Measurements from ENCODE around the gene GSTO2. TPM values are rescaled to one million over a fixed set of nuclear protein-coding genes. Genes with fewer than 3 reads are reported as not detected.
"Not testable (repeated sequence)": the region's sequence is repeated elsewhere in the genome, so short reads cannot be mapped to it uniquely, and the experiment has no call there.

Gene GSTO2
- total RNA-seq, 2 experiments from 2014 or later = 0.81 to 1.3 TPM

- Mint-ChIP-seq H3K4me1 (peaks cover 13% of the 10 kb centered on the region), H3K36me3 (ENCODE audit: low read depth) (peaks cover 1% of the 10 kb centered on the region), H3K27me3 (peaks cover 20% of the 10 kb centered on the region), H3K4me3 (no peak overlapping the region), H3K9me3 (peaks cover 11% of the 10 kb centered on the region), H3K27ac (no peak overlapping the region)
- CTCF ChIA-PET = no interaction called here
- DNase-seq = no peak
- POLR2A ChIA-PET = no interaction called here
Observed at GRCh38 chr10:104243512-104243911, 25.5 kb upstream of the GSTO2 start.

- Mint-ChIP-seq H3K4me1 (peaks cover 13% of the 10 kb centered on the region), H3K36me3 (ENCODE audit: low read depth) (peaks cover 1% of the 10 kb centered on the region), H3K27me3 (peaks cover 22% of the 10 kb centered on the region), H3K4me3 (no peak overlapping the region), H3K9me3 (peaks cover 11% of the 10 kb centered on the region), H3K27ac (no peak overlapping the region)
- ChIA-PET POLR2A (no interaction called here), CTCF (no interaction called here)
- no peak for DNase-seq
Observed at GRCh38 chr10:104245066-104245632, 23.8 kb upstream of the GSTO2 start.

- POLR2A ChIA-PET = no interaction called here
- Mint-ChIP-seq H3K4me1 (peaks cover 13% of the 10 kb centered on the region), H3K36me3 (ENCODE audit: low read depth) (peaks cover 1% of the 10 kb centered on the region), H3K9me3 (peaks cover 11% of the 10 kb centered on the region), H3K4me3 (no peak overlapping the region), H3K27ac (peak overlapping the region; percentile 65), H3K27me3 (peaks cover 21% of the 10 kb centered on the region)
- DNase-seq = no peak
- CTCF ChIA-PET = interaction anchor here (0.5 to 2.2 kb wide), 5 partner anchors 8 to 534 kb away, joined by 3 to 7 read pairs (median 3); partner anchors contain the start of genes GSTO1 and SFR1
Observed at GRCh38 chr10:104246976-104247375, 22.0 kb upstream of the GSTO2 start.

- no peak for DNase-seq
- peaks cover 1% of the 10 kb centered on the region for H3K36me3 Mint-ChIP-seq (ENCODE audit: low read depth)
- peaks cover 21% of the 10 kb centered on the region for H3K27me3 Mint-ChIP-seq
- peaks cover 13% of the 10 kb centered on the region for H3K4me1 Mint-ChIP-seq
- no peak overlapping the region for H3K4me3 Mint-ChIP-seq
- peaks cover 11% of the 10 kb centered on the region for H3K9me3 Mint-ChIP-seq
- ChIA-PET CTCF (interaction anchor here (0.5 to 2.2 kb wide), 5 partner anchors 8 to 150 kb away, joined by 3 to 8 read pairs (median 4); partner anchors contain the start of genes GSTO1 and SFR1), POLR2A (interaction anchor here (0.7 kb wide), 1 partner anchor 176 kb away, joined by 3 read pairs; no protein-coding TSS in a partner anchor)
- peak overlapping the region; percentile 65 for H3K27ac Mint-ChIP-seq
Observed at GRCh38 chr10:104247513-104248146, 21.4 kb upstream of the GSTO2 start.

GRCh38 chr10:104248931-104249330 is 20.1 kb upstream of the GSTO2 start:
- H3K27ac Mint-ChIP-seq; DNase-seq; H3K36me3 Mint-ChIP-seq (ENCODE audit: low read depth); H3K4me3 Mint-ChIP-seq; POLR2A ChIA-PET: not testable (repeated sequence)
- Mint-ChIP-seq H3K4me1 (peaks cover 20% of the 10 kb centered on the region), H3K9me3 (peaks cover 11% of the 10 kb centered on the region), H3K27me3 (peaks cover 21% of the 10 kb centered on the region)
- CTCF ChIA-PET = interaction anchor here (0.9 to 1.6 kb wide), 2 partner anchors 9 to 16 kb away, joined by 4 to 8 read pairs; no protein-coding TSS in a partner anchor

GRCh38 chr10:104250371-104250770 is 18.6 kb upstream of the GSTO2 start:
- Mint-ChIP-seq H3K27me3 (peaks cover 21% of the 10 kb centered on the region), H3K36me3 (ENCODE audit: low read depth) (peaks cover 1% of the 10 kb centered on the region), H3K4me1 (peaks cover 27% of the 10 kb centered on the region), H3K27ac (no peak overlapping the region), H3K4me3 (no peak overlapping the region), H3K9me3 (peaks cover 11% of the 10 kb centered on the region)
- ChIA-PET POLR2A (no interaction called here), CTCF (interaction anchor here (0.6 kb wide), 1 partner anchor 71 kb away, joined by 3 read pairs; no protein-coding TSS in a partner anchor)
- no peak for DNase-seq

GRCh38 chr10:104251443-104251842 is 17.5 kb upstream of the GSTO2 start:
- H3K9me3 Mint-ChIP-seq = peaks cover 11% of the 10 kb centered on the region
- ChIA-PET CTCF (no interaction called here), POLR2A (no interaction called here)
- no peak overlapping the region for H3K27ac Mint-ChIP-seq
- peaks cover 37% of the 10 kb centered on the region for H3K4me1 Mint-ChIP-seq
- peaks cover 5% of the 10 kb centered on the region for H3K36me3 Mint-ChIP-seq (ENCODE audit: low read depth)
- H3K27me3 Mint-ChIP-seq = peaks cover 21% of the 10 kb centered on the region
- no peak overlapping the region for H3K4me3 Mint-ChIP-seq
- DNase-seq = no peak

GRCh38 chr10:104252368-104252767 is 16.6 kb upstream of the GSTO2 start:
- CTCF ChIA-PET = interaction anchor here (1.2 kb wide), 1 partner anchor 10 kb away, joined by 3 read pairs; no protein-coding TSS in a partner anchor
- peaks cover 9% of the 10 kb centered on the region for H3K36me3 Mint-ChIP-seq (ENCODE audit: low read depth)
- no peak overlapping the region for H3K27ac Mint-ChIP-seq
- peaks cover 20% of the 10 kb centered on the region for H3K27me3 Mint-ChIP-seq
- peaks cover 2% of the 10 kb centered on the region for H3K9me3 Mint-ChIP-seq
- no peak overlapping the region for H3K4me3 Mint-ChIP-seq
- POLR2A ChIA-PET = no interaction called here
- H3K4me1 Mint-ChIP-seq = peaks cover 36% of the 10 kb centered on the region
- DNase-seq = no peak

- ChIA-PET CTCF (interaction anchor here (0.9 to 3.3 kb wide), 5 partner anchors 9 to 171 kb away, joined by 3 to 21 read pairs (median 3); no protein-coding TSS in a partner anchor), POLR2A (no interaction called here)
- DNase-seq = no peak
- H3K27ac Mint-ChIP-seq = peak overlapping the region; percentile 47
- peaks cover 34% of the 10 kb centered on the region for H3K4me1 Mint-ChIP-seq
- no peaks in the 10 kb centered on the region for H3K9me3 Mint-ChIP-seq
- peak overlapping the region; percentile 33 for H3K4me3 Mint-ChIP-seq
- H3K27me3 Mint-ChIP-seq = peaks cover 18% of the 10 kb centered on the region
- H3K36me3 Mint-ChIP-seq (ENCODE audit: low read depth) = peaks cover 12% of the 10 kb centered on the region
Observed at GRCh38 chr10:104253106-104253505, 15.9 kb upstream of the GSTO2 start.

- Mint-ChIP-seq H3K36me3 (ENCODE audit: low read depth) (peaks cover 17% of the 10 kb centered on the region), H3K4me1 (peaks cover 39% of the 10 kb centered on the region), H3K4me3 (peak overlapping the region; percentile 89), H3K27me3 (peaks cover 17% of the 10 kb centered on the region), H3K27ac (peak overlapping the region; percentile 96), H3K9me3 (no peaks in the 10 kb centered on the region)
- POLR2A ChIA-PET = no interaction called here
- CTCF ChIA-PET = interaction anchor here (0.6 to 3.3 kb wide), 13 partner anchors 8 to 366 kb away, joined by 3 to 21 read pairs (median 5); partner anchors contain the start of genes CFAP43 and CFAP58
- no peak for DNase-seq
Observed at GRCh38 chr10:104253606-104254410, 15.2 kb upstream of the GSTO2 start.

GRCh38 chr10:104254493-104255310 is 14.3 kb upstream of the GSTO2 start, which contains the start of gene GSTO1:
GSTO1 (plus strand) TSS chr10:104254892; CDS start chr10:104254929, 37 bp downstream.
- H3K4me1 Mint-ChIP-seq = peaks cover 48% of the 10 kb centered on the region

More at GRCh38 chr10:104254493-104255310, 14.3 kb upstream of the GSTO2 start, which contains the start of gene GSTO1:
- POLR2A ChIA-PET = no interaction called here
- DNase-seq = peak; percentile 60
- Mint-ChIP-seq H3K27me3 (peaks cover 12% of the 10 kb centered on the region), H3K27ac (peak within 1 kb of the TSS; percentile 96), H3K9me3 (no peaks in the 10 kb centered on the region), H3K36me3 (ENCODE audit: low read depth) (peaks cover 26% of the 10 kb centered on the region), H3K4me3 (peak within 1 kb of the TSS; percentile 89)
- CTCF ChIA-PET = interaction anchor here (0.5 to 3.3 kb wide), 14 partner anchors 8 to 367 kb away, joined by 3 to 21 read pairs (median 4); partner anchors contain the start of genes CFAP43 and CFAP58
